GM19043 (cell line): ENCODE measurements around the gene REEP1.
A peak's percentile ranks its signal among the peaks of the same experiment; 100 is the strongest.

ENCODE experiments used
- ATAC-seq: cut with Tn5 transposase; IDR thresholded peaks from one replicate; pipeline ENCODE4 v1.9.1; 2021; ENCODE audit warnings: low read depth; ENCODE audit not compliant: unreplicated experiment

Gene REEP1

DNA sequence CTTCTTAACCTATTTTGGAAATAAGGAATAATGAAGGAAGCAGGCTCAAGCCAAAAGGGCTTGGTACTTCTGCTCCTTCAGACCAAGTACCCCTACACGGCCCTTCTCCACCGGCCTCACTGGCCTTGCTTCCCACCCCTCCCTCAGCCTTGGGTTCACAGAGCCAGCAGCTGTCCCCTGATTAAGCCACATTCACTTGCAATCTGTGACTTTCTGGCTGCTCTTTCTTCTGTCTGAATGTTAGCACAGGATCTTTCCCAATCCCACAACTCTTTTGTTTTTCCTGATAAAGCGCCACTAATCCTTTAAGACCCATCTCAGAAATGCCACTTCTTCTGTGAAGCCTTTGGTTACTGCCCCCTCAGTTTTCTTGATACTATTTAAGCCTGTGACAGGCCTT is 52.4 kb downstream of the REEP1 start:
- ATAC-seq: no peak

- ATAC-seq: no peak
These were observed 53.0 kb downstream of the REEP1 start for GRCh38 chr2:86284401-86284841.

DNA sequence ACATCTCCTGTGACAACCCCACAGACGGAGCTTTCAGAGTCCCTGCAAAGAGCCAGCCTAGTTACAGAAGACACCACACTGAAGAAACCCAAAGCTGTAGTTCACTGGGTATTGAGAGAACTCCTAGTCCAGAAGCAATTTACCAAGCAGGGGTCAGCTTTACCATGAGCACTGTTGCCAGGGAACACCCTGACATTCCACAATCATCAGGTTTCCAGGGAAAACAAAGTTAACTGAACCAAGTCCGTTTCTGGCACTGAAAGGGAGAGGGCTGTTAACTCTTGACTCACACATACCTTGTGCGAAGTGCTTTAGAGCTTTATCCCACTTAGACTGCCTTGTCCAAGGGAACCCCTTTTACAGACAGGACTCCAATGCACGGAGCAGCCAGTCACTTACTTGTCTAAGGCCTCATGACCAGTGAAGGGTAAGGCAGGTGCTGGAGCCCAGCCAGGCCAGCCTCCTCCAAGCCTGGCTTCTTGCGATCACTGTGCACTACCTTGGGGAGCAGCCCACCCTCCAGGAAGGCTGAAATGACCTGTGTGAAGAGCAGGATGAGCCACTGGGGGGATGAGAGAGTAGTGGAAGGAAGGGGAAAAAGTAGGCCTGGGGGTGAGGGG is 53.9 kb downstream of the REEP1 start:
- ATAC-seq: no peak

DNA sequence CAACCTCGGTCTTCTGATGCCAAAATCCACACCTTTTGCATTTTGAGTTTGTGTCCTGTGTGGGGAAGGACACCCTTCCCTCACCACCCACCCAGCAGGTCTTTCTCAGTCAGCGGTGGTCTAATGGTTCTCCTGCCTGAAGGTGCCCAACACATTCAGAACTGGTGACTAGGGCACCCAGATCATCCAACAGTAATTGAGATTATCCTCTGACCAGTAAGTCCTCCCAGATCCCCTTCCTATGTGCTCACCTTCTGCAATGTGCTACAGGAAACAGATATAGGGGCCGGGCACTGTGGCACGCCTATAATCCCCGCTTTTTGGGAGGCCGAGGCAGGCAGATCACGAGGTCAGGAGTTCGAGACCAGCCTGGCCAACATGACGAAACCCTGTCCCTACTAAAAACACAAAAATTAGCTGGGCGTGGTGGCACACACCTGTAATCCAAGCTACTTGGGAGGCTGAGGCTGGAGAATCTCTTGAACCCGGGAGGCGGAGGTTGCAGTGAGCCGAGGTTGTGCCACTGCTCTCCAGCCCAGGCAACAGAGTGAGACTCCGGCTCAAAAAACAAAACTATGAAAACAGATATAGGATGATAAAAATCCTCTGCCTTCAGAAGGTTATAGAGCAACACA is 56.2 kb downstream of the REEP1 start:
- no peak for ATAC-seq

- ATAC-seq: no peak
These were observed 57.2 kb downstream of the REEP1 start for GRCh38 chr2:86280191-86280667.

- ATAC-seq: no peak
These were observed 61.5 kb downstream of the REEP1 start for GRCh38 chr2:86275962-86276361.

- no peak for ATAC-seq
These were observed 62.0 kb downstream of the REEP1 start for GRCh38 chr2:86275384-86275799.

DNA sequence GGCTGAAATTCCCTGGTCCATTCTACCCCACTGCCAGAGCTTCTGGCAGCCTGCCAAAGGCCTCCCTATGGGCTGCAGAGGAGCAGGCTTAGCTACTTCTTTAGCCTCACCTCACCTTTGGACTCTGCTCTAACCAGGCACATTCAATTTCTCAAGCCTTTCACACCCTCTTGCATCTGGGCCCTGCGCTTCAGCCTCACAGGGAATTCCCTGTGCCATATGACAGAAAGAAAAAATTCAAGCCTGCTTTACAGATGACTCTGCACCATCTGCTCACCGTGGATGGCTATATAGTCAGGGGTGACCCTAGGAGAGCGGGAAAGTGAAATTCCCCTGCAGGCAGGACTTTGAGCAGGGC is 62.5 kb downstream of the REEP1 start:
- ATAC-seq: no peak

- no peak for ATAC-seq
These were observed 63.0 kb downstream of the REEP1 start for GRCh38 chr2:86274265-86274917.

DNA sequence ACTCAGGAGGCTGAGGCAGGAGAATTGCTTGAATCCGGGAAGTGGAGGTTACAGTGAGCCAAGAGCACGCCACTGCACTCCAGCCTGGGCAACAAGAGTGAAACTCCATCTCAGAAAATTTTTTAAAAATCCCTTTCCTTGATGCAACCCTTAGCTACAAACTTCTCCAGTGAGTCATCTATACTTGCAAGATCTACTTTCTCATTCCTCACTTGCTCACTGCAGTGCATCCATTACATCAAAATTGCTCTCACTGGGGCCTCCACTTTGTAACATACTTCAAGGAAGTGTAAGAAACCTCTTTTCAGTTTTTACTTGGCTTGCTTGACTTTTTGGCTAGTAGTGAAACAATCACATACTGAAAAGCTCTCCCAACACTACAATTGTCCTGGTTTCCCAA is 65.3 kb downstream of the REEP1 start:
- no peak for ATAC-seq

GRCh38 chr2:86271248-86271647 is 66.2 kb downstream of the REEP1 start:
- ATAC-seq: no peak

DNA sequence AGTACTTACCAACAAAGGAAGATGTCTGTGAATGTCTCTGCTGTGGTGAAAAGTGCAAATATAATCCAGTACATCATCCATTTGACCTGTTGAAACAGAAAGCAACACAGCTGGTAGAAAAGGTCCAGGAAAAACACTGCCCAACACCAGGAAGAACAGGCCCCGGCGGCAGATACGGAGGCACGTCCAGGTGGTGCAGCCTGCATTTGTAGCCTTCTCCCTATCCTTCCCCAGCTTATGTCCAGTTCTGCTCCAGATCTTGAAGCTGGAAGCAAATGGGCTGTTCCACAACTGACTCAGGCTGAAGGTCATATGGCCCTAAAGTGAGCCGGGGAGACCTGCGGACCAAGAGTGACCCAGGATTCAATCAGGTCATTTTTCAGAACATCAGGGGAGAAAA is 73.5 kb downstream of the REEP1 start:
- no peak for ATAC-seq

GRCh38 chr2:86260978-86261377 is 76.4 kb downstream of the REEP1 start:
- ATAC-seq: no peak

- ATAC-seq: no peak
These were observed 79.3 kb downstream of the REEP1 start for GRCh38 chr2:86258106-86258505.

DNA sequence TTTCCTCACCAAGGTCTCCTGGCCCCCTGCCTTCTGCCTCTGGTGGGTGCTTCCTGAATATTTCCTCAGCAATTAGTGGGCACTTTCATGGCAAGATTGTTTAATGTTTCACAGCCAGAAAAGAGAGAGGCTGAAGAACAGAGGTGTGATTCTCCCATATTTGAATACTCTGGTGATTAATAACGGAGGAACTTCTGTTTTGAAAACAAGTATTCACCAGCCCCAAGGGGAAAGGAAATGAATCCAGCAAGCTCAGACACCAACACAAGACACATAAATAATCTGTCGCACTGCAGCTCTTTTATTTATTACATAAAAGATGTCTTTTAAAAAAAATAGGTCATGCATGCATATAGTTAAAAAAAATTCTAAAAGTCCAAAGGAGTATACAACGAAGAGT is 80.4 kb downstream of the REEP1 start:
- ATAC-seq: no peak

- ATAC-seq: no peak
These were observed 81.1 kb downstream of the REEP1 start for GRCh38 chr2:86256300-86256699.

DNA sequence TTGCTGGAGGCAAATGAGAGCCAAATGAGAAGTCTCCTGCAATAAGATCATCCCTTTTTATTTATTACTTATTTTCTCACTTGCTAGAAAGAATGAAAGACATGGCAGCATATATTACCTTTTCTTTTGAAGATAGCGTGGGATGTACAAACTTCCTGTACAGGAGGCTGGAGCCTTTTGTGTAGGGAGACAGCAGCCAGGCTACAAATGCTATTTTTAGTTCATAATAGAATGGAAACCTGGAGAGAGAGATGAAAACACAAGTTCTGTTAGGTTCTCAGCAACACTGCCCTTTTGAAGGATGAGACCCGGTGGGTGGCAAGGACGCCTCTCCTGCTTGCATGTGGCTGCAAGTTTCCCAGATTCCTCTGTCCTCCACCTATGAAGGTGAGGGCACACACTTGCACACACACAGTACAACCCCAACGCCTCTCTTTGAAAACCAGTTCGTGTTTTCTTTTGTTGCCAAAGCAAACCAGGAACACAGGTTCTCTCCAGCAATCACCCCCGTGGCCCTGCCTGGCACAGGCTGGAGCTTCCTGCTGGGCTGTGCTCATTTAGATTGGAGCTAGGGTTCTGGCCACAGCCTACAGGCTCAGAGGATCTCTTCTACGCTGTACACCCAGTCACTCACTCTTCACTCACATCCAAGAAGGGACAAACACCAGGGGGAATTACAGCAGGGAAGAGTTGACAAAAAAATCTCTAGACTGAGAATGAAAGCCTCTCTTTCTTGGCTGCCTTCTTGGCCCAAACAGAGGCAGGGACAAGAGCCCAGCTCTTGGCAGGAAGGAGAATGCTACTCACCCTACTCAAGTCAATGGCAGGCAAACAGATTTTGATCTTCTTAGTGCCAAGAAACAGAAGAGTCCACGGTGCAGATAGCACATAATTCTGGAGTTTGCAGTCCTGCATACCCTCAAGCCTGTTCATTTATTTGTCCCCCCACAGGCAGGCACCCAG is 82.6 kb downstream of the REEP1 start:
- ATAC-seq: no peak

DNA sequence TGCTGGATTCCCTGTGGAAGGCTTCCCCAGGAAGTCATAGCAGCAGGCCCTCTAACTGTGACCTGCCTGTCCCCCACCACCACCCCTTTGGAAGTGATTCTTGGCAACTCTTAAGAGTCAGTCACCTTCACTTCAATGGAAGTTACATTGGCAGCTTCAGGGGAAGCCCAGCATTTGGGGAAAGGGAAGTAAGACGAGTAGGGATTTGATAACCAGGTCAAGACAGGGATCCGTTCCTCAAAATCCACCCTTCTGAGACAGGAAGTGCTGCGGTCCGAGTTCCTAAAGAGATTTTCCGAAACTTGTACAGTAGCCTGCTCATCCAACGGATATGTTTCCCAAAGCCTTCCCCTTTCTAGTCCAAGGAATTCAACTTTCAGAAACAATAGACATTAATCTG is 84.0 kb downstream of the REEP1 start:
- ATAC-seq: no peak

GRCh38 chr2:86251840-86252266 is 85.6 kb downstream of the REEP1 start:
- no peak for ATAC-seq

DNA sequence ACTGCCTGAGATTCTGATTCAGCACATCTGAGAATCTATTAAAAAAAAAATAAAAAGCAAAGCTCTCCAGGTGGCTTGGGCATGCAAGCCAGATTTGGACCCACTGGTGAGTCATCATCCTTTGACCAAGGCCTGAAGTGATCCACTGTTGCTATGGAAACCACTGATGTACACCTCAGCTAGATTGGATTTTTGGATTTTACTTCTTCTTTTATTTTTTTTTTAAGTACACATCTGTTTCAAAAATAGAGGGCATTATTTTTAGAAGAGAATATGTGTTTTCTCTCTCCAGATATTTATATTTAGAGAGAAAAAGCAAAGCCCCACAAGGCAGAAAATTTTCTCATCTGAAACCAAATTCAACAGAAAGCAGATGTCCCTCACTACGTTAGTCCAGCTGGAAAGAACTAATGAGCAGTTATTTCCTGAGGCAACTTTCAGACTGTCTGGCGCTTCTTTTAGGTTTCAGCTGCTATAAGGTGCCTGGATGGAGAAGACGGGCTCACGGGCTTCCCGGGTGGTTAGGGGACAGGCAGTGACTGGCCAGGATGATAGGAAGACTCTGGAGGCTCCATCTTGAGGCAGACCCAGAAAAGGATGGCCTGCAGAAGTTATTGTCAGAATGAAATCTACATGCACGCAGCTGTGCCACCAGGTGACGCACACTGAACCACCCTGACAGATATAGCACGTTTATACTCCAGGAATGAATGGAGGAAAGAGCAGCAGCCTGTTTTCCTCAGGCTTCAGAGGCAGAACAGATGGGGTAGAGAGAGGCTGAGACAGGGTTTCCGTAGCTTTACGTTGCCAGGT is 87.6 kb downstream of the REEP1 start:
- ATAC-seq: peak; percentile 72
